DND-41 (cell line): Measurements from ENCODE around the gene CLTA.
"Not testable (repeated sequence)": the region's sequence is repeated elsewhere in the genome, so short reads cannot be mapped to it uniquely, and the experiment has no call there.

Source experiments
- ATAC-seq: fragments of 200-7000 bp; cut with Tn5 transposase; 3 replicates; pipeline ENCODE4 v1.9.1; 2021; ENCODE audit warnings: low read depth; ENCODE audit not compliant: insufficient read depth
- DNase-seq: peaks from one replicate; pipeline ENCODE4 v3.0.0-alpha.2; 2020
- H2AFZ ChIP-seq: 2 replicates; pipeline ENCODE4 v1.6.0; 2012; ENCODE audit warnings: low read depth, low read length
- H3K27ac ChIP-seq: 2 replicates; pipeline ENCODE4 v1.5.1; 2012; ENCODE audit warnings: low read length, inconsistent platforms
- H3K27me3 ChIP-seq: fragments of 200-600 bp; sonication (generic); 2 replicates; pipeline ENCODE4 v1.6.0; 2012; ENCODE audit warnings: low read length, mild to moderate bottlenecking, inconsistent platforms; ENCODE audit not compliant: insufficient read depth, poor library complexity
- H3K36me3 ChIP-seq: 2 replicates; pipeline ENCODE4 v1.5.1; 2012; ENCODE audit warnings: low read length, inconsistent platforms; ENCODE audit not compliant: insufficient read depth
- H3K4me1 ChIP-seq: 2 replicates; pipeline ENCODE4 v1.5.1; 2012; ENCODE audit warnings: mild to moderate bottlenecking, low read length; ENCODE audit not compliant: insufficient read depth
- H3K4me2 ChIP-seq: 2 replicates; pipeline ENCODE4 v1.6.0; 2012; ENCODE audit warnings: mild to moderate bottlenecking, moderate library complexity, low read length, inconsistent platforms; ENCODE audit not compliant: insufficient read depth
- H3K4me3 ChIP-seq, 2 experiments: fragments of 200-600 bp in 1 of 2; shearing (Covaris generic) in 1 of 2; 2 replicates each; pipeline ENCODE4 v1.5.1; 2012 to 2016; ENCODE audit warnings: inconsistent platforms in 2 of 2, low read length in 2 of 2, mild to moderate bottlenecking in 2 of 2, low read depth in 1 of 2, moderate library complexity in 1 of 2
- H3K79me2 ChIP-seq: 2 replicates; pipeline ENCODE4 v1.6.0; 2012; ENCODE audit warnings: low read length, inconsistent platforms; ENCODE audit not compliant: insufficient read depth
- H3K9ac ChIP-seq: 2 replicates; pipeline ENCODE4 v1.6.0; 2012; ENCODE audit warnings: low read depth, mild to moderate bottlenecking, inconsistent platforms, low read length, moderate library complexity
- H3K9me3 ChIP-seq: 2 replicates; pipeline ENCODE4 v1.5.1; 2012; ENCODE audit warnings: low read length, moderate library complexity, mild to moderate bottlenecking, inconsistent platforms; ENCODE audit not compliant: insufficient read depth, severe bottlenecking
- H4K20me1 ChIP-seq: 2 replicates; pipeline ENCODE4 v1.6.0; 2012; ENCODE audit warnings: low read length; ENCODE audit not compliant: insufficient read depth
- CTCF ChIP-seq: IDR thresholded peaks from 2 replicates; pipeline ENCODE4 v1.5.1; 2012; ENCODE audit warnings: borderline replicate concordance, low read length, moderate library complexity, mild to moderate bottlenecking; ENCODE audit not compliant: poor library complexity, severe bottlenecking; ENCODE audit errors: extremely low read depth
- EZH2 ChIP-seq: IDR thresholded peaks from 3 replicates; pipeline ENCODE4 v1.6.1; 2012; ENCODE audit warnings: borderline replicate concordance, low read depth, mild to moderate bottlenecking, moderate library complexity, low read length, inconsistent platforms; ENCODE audit not compliant: severe bottlenecking

CLTA gene

GRCh38 chr9:36173861-36174260, 16.9 kb upstream of the CLTA start:
- Histone ChIP-seq H3K27me3 (no peaks in the 10 kb centered on the region), H3K4me2 (no peak overlapping the region), H3K27ac (no peak overlapping the region), H3K79me2 (no peaks in the 10 kb centered on the region), H3K9ac (no peak overlapping the region), H3K9me3 (no peaks in the 10 kb centered on the region), H4K20me1 (no peaks in the 10 kb centered on the region), H3K4me1 (no peaks in the 10 kb centered on the region), H2AFZ (no peak overlapping the region), H3K4me3 (no peak overlapping the region), H3K36me3 (no peaks in the 10 kb centered on the region)
- DNase-seq = no peak
- TF ChIP-seq CTCF (no peak), EZH2 (no peak)
- no peak for ATAC-seq

GRCh38 chr9:36174271-36174670, 16.4 kb upstream of the CLTA start:
- no peak overlapping the region for H3K4me3 ChIP-seq
- no peak for ATAC-seq
- H3K79me2 ChIP-seq = no peaks in the 10 kb centered on the region
- no peak for TF ChIP-seq CTCF
- TF ChIP-seq EZH2 = no peak
- no peak for DNase-seq
- H3K27ac ChIP-seq = no peak overlapping the region
- no peaks in the 10 kb centered on the region for H3K36me3 ChIP-seq
- no peaks in the 10 kb centered on the region for H3K27me3 ChIP-seq
- H3K4me1 ChIP-seq = no peaks in the 10 kb centered on the region
- no peak overlapping the region for H2AFZ ChIP-seq
- no peak overlapping the region for H3K4me2 ChIP-seq
- H3K9me3 ChIP-seq = no peaks in the 10 kb centered on the region
- H4K20me1 ChIP-seq = no peaks in the 10 kb centered on the region
- H3K9ac ChIP-seq = no peak overlapping the region

- H3K4me1 ChIP-seq = no peaks in the 10 kb centered on the region
- H3K4me2 ChIP-seq = no peak overlapping the region
- no peak overlapping the region for H3K9ac ChIP-seq
- H3K27ac ChIP-seq = no peak overlapping the region
- no peaks in the 10 kb centered on the region for H3K36me3 ChIP-seq
- TF ChIP-seq EZH2 (no peak), CTCF (no peak)
- H4K20me1 ChIP-seq = no peaks in the 10 kb centered on the region
- ATAC-seq = no peak
- no peak overlapping the region for H3K4me3 ChIP-seq
- H3K27me3 ChIP-seq = no peaks in the 10 kb centered on the region
- no peaks in the 10 kb centered on the region for H3K79me2 ChIP-seq
- no peak overlapping the region for H2AFZ ChIP-seq
- H3K9me3 ChIP-seq = no peaks in the 10 kb centered on the region
- DNase-seq = no peak
Observed at GRCh38 chr9:36174731-36175130, 16.0 kb upstream of the CLTA start.

GRCh38 chr9:36175209-36175608, 15.5 kb upstream of the CLTA start:
- H3K4me3 ChIP-seq, H3K4me1 ChIP-seq, H3K27me3 ChIP-seq, H2AFZ ChIP-seq, H3K9ac ChIP-seq, H3K9me3 ChIP-seq, ATAC-seq, H3K36me3 ChIP-seq, H3K79me2 ChIP-seq, H4K20me1 ChIP-seq, DNase-seq, H3K4me2 ChIP-seq, H3K27ac ChIP-seq: not testable (repeated sequence)

GRCh38 chr9:36176496-36176895, 14.2 kb upstream of the CLTA start:
- not testable (repeated sequence) for H3K4me1 ChIP-seq, DNase-seq, H2AFZ ChIP-seq, H3K36me3 ChIP-seq, H3K9me3 ChIP-seq, H3K79me2 ChIP-seq, ATAC-seq, H3K27me3 ChIP-seq, H3K9ac ChIP-seq, H3K4me2 ChIP-seq, H4K20me1 ChIP-seq, H3K4me3 ChIP-seq, H3K27ac ChIP-seq
